HG03108 (cell line): ENCODE measurements around the gene WBP2.
"Not testable (repeated sequence)": the region's sequence is repeated elsewhere in the genome, so short reads cannot be mapped to it uniquely, and the experiment has no call there.

Experiments
- ATAC-seq: cut with Tn5 transposase; IDR thresholded peaks from one replicate; pipeline ENCODE4 v1.9.1; 2021; ENCODE audit warnings: moderate library complexity; ENCODE audit not compliant: unreplicated experiment

WBP2 gene

GRCh38 chr17:75868730-75869281 is 13.7 kb upstream of the WBP2 start:
- not testable (repeated sequence) for ATAC-seq

- ATAC-seq = not testable (repeated sequence)
These were observed 10.5 kb upstream of the WBP2 start for GRCh38 chr17:75865404-75866188.

GRCh38 chr17:75864887-75865286 is 9.8 kb upstream of the WBP2 start:
- ATAC-seq = peak; percentile 4

- peak; percentile 83 for ATAC-seq
These were observed 9.3 kb upstream of the WBP2 start for GRCh38 chr17:75864448-75864871.

- no peak for ATAC-seq
These were observed 6.8 kb upstream of the WBP2 start for GRCh38 chr17:75861927-75862317.

- not testable (repeated sequence) for ATAC-seq
These were observed 4.2 kb upstream of the WBP2 start for GRCh38 chr17:75859358-75859757.

- ATAC-seq = no peak
These were observed 1.1 kb upstream of the WBP2 start for GRCh38 chr17:75856062-75856756.

GRCh38 chr17:75854881-75855309 is 240 bp downstream of the WBP2 start:
- ATAC-seq = no peak

- ATAC-seq = no peak
These were observed 910 bp downstream of the WBP2 start for GRCh38 chr17:75854101-75854748.

GRCh38 chr17:75853433-75853832 is 1.7 kb downstream of the WBP2 start:
- no peak for ATAC-seq

GRCh38 chr17:75851693-75851991 is 3.5 kb downstream of the WBP2 start:
- ATAC-seq = not testable (repeated sequence)

- no peak for ATAC-seq
These were observed 4.0 kb downstream of the WBP2 start for GRCh38 chr17:75850928-75851692.

- ATAC-seq = no peak
These were observed 5.4 kb downstream of the WBP2 start for GRCh38 chr17:75849724-75850123.

GRCh38 chr17:75849279-75849646 is 5.9 kb downstream of the WBP2 start:
- no peak for ATAC-seq

- ATAC-seq = no peak
These were observed 6.4 kb downstream of the WBP2 start for GRCh38 chr17:75848523-75849278.

GRCh38 chr17:75847614-75848522 is 7.3 kb downstream of the WBP2 start:
- ATAC-seq = no peak

GRCh38 chr17:75846692-75847613 is 8.2 kb downstream of the WBP2 start:
- ATAC-seq = no peak
